ENCODE measurements around the gene CALD1.

CALD1 gene

DNA sequence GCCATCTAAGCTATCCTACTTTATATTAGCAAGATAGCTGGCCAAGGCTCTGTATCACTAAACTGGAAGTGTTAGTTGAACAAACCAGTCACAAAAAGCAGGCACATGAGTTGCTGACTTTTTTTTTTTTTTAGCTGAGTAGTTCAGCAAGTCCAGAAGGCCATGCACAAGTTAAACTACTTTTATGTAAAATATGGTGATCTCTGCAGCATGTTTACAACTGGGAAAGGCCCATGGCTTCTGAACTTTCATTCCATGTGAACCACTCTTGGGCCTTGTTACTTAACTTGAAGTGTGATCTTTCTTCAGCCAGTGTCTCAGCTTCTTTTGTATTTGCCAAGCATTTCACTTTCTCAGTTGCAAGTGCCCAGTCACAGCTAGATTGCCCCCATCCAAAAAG is 78.5 kb downstream of the CALD1 start:
- no peak for DNase-seq (ENCODE audit: low read depth in 2 of 2)

DNA sequence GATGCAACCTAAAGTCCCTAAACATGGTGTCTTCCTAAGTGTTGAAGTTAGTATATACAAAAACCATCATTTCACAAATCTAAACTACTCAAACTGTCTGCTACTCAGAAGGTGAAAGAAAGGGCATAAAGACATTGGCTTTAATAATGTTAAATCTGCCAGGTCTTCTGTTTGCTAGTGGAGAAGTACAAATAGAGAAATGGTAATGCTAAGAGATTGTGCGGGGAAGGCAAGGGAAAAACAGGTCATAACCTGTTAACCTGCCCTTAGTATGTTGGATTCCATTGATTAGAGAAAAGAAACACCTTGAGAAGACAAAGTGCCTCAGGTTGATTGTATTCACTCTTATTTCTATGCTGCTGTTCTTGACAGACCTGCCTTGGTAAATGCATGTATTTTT is 80.3 kb downstream of the CALD1 start:
- no peak for DNase-seq (ENCODE audit: low read depth in 2 of 2)

GRCh38 chr7:134865001-134865845 is 85.8 kb downstream of the CALD1 start:
- DNase-seq (ENCODE audit: low read depth in 2 of 2): no peak

GRCh38 chr7:134866617-134867016 is 87.2 kb downstream of the CALD1 start:
- DNase-seq (ENCODE audit: low read depth in 2 of 2): no peak

DNA sequence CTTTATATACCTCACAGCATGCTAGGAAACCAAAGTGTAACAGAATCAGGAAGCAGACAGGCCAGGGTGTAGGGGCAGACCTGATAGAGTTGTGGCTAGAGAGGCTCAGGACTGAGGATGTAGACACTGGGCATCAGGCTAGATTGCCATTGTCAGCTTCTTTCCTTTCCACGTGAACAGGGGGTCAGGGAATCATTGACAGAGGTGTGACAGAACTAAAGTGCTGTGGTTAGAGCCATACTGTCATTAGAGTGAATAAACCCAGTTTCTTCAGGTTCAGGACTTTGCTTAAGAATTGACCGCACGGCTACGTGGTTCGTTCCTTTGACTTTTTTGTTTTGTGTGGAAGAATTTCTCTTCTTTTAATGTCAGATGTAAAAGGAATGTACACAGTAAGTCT is 90.7 kb downstream of the CALD1 start:
- DNase-seq (ENCODE audit: low read depth in 2 of 2): no peak

- no peak for DNase-seq (ENCODE audit: low read depth in 2 of 2)
These were observed 91.3 kb downstream of the CALD1 start for GRCh38 chr7:134870781-134871180.

DNA sequence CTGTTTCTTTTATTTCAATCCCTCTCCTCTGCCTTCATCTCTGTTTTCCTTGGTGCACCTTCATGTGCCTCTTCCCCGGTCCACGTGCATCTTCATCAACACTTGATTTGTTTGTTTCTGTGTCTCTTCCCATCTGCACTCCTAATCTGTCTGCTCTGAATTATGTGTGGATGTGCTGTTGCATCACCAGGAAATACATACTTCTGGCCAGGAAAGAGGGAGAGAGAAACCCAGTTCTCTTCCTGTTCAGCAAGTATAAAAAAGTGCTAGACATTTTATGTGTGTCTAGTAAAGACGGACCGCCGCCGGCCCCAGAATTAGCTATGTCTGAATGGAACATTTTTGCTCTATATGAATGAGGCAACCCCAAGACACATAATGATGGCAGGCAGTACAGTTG is 93.8 kb downstream of the CALD1 start:
- DNase-seq (ENCODE audit: low read depth in 2 of 2): no peak

GRCh38 chr7:134874407-134874806 is 95.0 kb downstream of the CALD1 start:
- DNase-seq (ENCODE audit: low read depth in 2 of 2): no peak

GRCh38 chr7:134875867-134876266 is 96.4 kb downstream of the CALD1 start:
- no peak for DNase-seq (ENCODE audit: low read depth in 2 of 2)

DNA sequence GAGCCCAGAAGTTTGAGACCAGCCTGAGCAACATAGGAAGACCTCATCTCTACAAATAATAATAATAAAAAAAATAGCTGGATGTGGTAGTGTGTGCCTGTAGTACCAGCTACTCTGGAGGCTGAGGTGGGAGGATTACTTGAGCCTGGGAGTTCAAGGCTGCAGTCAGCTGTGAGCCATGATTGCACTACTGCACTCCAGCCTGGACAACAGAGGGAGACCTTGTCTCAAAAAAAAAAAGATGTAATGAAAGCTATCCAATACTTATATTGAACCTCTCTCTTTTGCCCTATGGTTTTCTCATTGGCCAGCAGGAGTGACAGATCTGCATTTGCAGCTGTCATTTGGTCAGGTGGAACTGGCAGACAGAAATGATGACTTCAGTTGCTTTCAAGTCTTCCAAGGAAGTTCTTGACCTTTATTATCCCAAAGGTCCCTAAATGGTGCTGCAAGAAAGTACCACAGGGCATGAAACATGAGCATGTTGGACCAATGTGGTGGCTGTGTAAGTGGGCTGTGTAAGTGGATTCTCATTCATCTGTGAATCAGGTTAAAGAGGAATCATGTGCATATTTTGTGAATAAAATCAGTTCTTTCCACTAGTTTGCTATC is 99.4 kb downstream of the CALD1 start:
- DNase-seq (ENCODE audit: low read depth in 2 of 2): no peak

GRCh38 chr7:134879815-134880475 is 100.5 kb downstream of the CALD1 start:
- DNase-seq (ENCODE audit: low read depth in 2 of 2): no peak

DNA sequence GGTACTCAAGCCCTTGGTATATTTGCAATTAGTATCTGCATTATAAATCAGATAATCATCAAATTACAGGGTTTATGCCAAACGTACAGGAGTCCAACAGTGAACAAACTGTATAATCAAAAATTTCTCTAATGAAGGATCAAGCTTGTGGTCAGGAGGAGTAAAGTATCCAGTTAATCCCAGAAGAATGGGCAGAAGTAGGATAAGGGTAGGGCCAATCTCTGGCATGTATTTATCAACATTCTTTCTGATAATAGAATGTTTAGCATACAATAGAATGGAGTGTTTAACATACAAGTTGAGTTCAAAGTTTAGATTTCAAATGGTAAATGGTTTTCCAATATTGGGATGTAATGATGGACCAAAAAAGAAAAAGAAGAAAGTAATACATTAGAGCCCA is 103.0 kb downstream of the CALD1 start:
- DNase-seq (ENCODE audit: low read depth in 2 of 2): no peak

- no peak for DNase-seq (ENCODE audit: low read depth in 2 of 2)
These were observed 106.5 kb downstream of the CALD1 start for GRCh38 chr7:134885967-134886352.

DNA sequence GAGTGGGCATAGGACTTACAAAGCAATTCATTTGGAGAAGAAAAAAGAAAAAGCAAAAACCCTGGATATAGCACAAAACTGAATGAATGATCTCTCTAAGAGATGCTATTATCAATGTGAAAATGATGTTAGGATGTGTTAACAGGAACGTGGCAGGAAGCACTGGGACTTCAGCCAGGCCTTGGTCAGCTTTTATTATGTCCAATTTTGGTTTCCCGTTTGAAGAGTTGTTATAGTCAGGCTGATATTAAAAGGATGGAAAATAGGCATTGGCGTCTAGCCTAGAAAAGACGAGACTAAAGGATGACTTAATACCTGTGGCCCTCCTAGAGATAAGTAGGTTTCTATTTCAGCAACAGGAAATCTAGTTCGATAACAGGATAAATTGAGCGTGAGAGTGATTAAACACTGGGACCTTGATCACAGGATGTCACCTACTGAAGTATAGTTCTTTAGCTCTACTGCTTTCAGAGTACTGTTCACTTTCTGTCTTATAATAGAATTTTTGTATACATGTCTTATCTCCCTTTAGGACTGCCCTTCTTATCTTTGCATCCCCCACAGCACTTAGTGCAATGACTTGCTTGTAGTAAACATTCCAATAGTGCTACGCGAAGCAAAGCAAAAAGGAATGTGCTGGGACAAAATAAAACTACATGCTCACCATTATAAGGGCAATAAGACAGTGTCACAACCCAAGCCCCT is 107.1 kb downstream of the CALD1 start:
- DNase-seq (ENCODE audit: low read depth in 2 of 2): no peak

DNA sequence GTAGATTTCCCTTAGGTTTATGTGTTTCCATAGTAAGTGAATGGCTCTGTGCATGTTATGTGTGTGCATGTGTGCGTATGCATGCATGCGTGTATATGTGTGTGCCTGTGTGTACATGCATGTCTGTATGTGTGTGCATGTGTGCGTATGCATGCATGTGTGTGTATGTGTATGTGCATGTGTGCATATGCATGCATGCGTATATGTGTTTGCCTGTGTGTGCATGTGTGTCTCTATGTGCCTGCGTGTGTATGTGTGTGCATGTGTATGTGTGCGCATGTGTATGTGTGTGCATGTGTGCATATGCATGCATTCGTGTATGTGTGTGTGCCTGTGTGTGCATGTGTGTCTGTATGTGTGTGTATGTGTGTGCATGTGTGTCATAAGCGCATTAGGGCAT is 108.1 kb downstream of the CALD1 start:
- no peak for DNase-seq (ENCODE audit: low read depth in 2 of 2)

DNA sequence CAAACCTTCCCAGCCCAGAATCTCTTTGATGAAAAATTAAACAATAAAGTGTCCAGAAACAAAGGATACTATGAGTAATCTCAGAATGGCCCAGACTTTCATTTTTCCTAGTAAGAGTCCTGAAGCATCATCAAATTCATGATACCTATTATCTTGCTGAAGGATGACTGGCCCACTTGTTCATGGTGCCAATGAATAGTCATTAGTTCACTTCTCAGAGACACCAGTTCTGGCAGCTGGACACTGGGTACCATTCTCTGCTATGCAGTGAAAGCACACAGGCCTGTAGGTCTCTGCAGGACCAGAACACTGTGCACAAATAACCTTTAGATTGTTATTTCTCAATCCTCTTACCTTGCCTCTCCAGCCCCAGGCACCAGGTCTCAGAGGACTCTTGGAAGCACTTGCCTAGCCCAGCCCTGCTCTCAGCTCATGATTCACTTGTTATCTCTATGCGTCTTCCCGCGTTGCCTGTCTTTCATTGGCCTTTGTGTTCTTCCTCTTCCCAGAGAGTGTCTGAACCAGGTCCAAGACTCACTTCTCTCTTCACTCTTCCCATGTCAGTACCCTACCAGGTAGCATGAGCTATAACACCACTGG is 108.8 kb downstream of the CALD1 start:
- no peak for DNase-seq (ENCODE audit: low read depth in 2 of 2)

DNA sequence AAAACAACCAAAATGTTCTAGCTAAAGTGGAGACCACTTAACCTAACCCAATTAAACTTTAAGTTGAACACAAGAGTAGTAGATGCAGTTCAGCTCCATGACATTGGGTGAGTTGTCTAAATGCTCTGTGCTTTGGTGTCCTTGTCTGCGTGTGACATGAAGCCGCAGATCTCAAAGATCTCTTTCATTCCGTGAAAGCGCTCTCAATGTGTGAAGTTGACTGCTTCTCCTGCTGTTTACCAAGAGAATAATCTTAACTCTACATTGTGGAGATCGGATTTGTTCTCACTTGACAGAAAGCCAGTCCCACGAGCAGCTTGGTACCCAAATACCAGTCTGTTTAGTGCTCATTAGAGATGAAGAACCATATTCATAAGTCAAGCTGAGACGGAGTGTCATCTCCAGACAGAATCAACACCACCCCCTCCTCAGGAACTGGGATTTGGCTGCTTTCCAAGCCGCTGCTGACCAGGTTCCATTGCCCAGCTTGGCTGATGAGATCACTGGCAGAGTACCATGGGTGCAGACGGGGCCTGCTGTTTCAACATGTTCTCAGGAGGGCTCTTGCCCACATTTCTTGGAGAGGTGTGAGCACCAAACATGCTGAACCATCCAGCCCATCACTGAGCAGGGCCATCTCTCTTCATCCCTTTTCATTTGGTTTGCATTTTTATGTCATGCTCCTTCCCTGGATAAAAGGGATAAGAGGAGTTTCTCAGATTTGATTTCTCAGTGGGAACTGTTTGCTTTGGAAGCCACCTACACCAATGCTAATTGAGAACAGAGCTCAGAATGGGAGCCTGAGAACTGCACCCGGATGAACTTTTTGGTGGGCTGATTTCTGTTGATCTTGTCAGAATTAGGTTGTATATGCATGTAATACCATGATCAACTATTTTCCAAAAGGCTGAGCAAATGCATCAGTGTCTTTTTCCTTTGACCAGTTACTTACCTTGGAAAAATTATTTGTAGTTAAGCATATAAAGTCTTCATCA is 111.1 kb downstream of the CALD1 start:
- DNase-seq (ENCODE audit: low read depth in 2 of 2): no peak

DNA sequence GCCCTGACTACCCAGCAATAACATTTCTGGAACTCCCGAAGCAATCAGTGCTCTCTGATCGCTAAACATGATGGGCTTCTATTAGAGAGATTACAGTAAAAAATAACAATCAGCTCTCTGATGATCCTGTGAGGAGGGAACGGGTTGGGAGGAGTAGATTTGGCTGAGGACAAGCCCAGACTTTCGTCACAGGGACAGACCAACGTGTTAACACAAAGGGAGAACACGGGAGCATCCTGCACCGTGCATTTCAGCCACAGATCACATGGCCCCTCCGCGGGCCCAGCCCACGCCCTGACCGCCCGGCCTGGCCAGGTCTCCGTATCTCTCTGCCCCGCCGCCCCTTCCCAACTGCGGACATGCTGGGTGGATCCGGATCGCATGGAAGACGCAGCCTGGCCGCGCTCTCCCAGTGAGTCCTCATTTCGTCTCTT is 111.8 kb downstream of the CALD1 start:
- DNase-seq (ENCODE audit: low read depth in 2 of 2): no peak

GRCh38 chr7:134891696-134892678 is 112.6 kb downstream of the CALD1 start:
- no peak for DNase-seq (ENCODE audit: low read depth in 2 of 2)

Measured in stimulated activated CD4-positive, alpha-beta T cell treated with anti-CD3 and anti-CD28 coated beads, Interleukin-1b, Interleukin-23, amount 100 ng/mL, for 1 hour (primary cell).